K562 (cell line): ENCODE results near the gene LILRA6. TPM values are rescaled to one million over a fixed set of nuclear protein-coding genes. Genes with fewer than 3 reads are reported as not detected.

Source experiments
- CBFA2T2 ChIP-seq: fragments of 450-650 bp; conservative IDR thresholded peaks from 2 replicates; pipeline ENCODE4 v1.6.1; 2017; ENCODE audit warnings: mild to moderate bottlenecking
- CHD2 ChIP-seq: IDR thresholded peaks from 2 replicates; pipeline ENCODE4 v1.6.1; 2011; ENCODE audit warnings: low read depth, low read length
- E2F8 ChIP-seq: fragments of 450-650 bp; IDR thresholded peaks from 2 replicates; pipeline ENCODE4 v1.7.1; 2018; ENCODE audit warnings: mild to moderate bottlenecking, low read depth; ENCODE audit not compliant: partially characterized antibody
- SMARCB1 ChIP-seq: IDR thresholded peaks from 2 replicates; pipeline ENCODE4 v1.6.1; 2011; ENCODE audit warnings: improper control_type of control experiment, low read depth; ENCODE audit not compliant: insufficient read length
- THRAP3 ChIP-seq: fragments of 450-650 bp; IDR thresholded peaks from 2 replicates; pipeline ENCODE4 v1.6.1; 2016; ENCODE audit warnings: mild to moderate bottlenecking, inconsistent platforms, borderline replicate concordance
- ZFP30 ChIP-seq: fragments of 250-450 bp; sonication (Bioruptor Pico); IDR thresholded peaks from 2 replicates; pipeline ENCODE4 v1.8.0; 2022; ENCODE audit warnings: moderate library complexity, mild to moderate bottlenecking, inconsistent platforms, borderline replicate concordance
- ZNF124 ChIP-seq: sonication (generic); formaldehyde crosslinking; IDR thresholded peaks from 2 replicates; pipeline ENCODE4 v1.8.1; 2022; ENCODE audit warnings: missing genetic modification reagents
- ZNF316 ChIP-seq: fragments of 450-650 bp; IDR thresholded peaks from 2 replicates; pipeline ENCODE4 v1.6.1; 2016
- ZNF764 ChIP-seq: fragments of 250-450 bp; sonication (Bioruptor Pico); IDR thresholded peaks from 2 replicates; pipeline ENCODE4 v1.4.0; 2020; ENCODE audit warnings: low read depth, mild to moderate bottlenecking, moderate library complexity
- polyA plus RNA-seq, 8 experiments: library from polyadenylated mRNA; depleted of rRNA in 4 of 8; stranded (reverse) in 5 of 8; unstranded in 3 of 8; fragments of >200 nt; fragmentation: Nextera tagmentation in 2 of 8; fragmentation: Illumina TruSeq in 1 of 8; extraction: Ambion mirVana in 2 of 8; extraction: Trizol in 1 of 8; gene quantifications; 2 replicates each; pipeline versions ENCODE4 v1.2.1 to v1.2.3, GENCODE V29; 2011 to 2014; ENCODE audit warnings: inconsistent platforms in 1 of 8, missing spikeins in 1 of 8
- total RNA-seq, 7 experiments: library from RNA; depleted of rRNA in 6 of 7; stranded (reverse); fragments of >200 nt in 6 of 7; fragmentation: Illumina TruSeq in 2 of 7; extraction: Trizol in 2 of 7; gene quantifications; 2 replicates each; pipeline versions ENCODE4 v1.2.1 to v1.2.3, GENCODE V29; 2011 to 2021; ENCODE audit warnings: low replicate concordance in 1 of 7
- TF ChIP-seq, protein P1 (sequence below): fragments of 250-450 bp; sonication (Bioruptor Pico); IDR thresholded peaks from 2 replicates; pipeline ENCODE4 v1.5.0; 2021; ENCODE audit warnings: mild to moderate bottlenecking, moderate library complexity
- TF ChIP-seq, protein P2 (sequence below): sonication (generic); formaldehyde crosslinking; IDR thresholded peaks from 2 replicates; pipeline ENCODE4 v1.8.1; 2023; ENCODE audit warnings: mild to moderate bottlenecking, missing genetic modification reagents
- TF ChIP-seq, protein P3 (sequence below), 2 experiments: fragments of 450-650 bp; conservative IDR thresholded peaks; 2 replicates each; pipeline ENCODE4 v1.6.1; 2017; ENCODE audit warnings: mild to moderate bottlenecking in 2 of 2, moderate library complexity in 2 of 2
- TF ChIP-seq, protein P4 (sequence below): fragments of 450-650 bp; conservative IDR thresholded peaks from 2 replicates; pipeline ENCODE4 v1.6.1; 2016; ENCODE audit warnings: missing genetic modification characterization, low read depth, mild to moderate bottlenecking, control low read depth, missing compliant biosample characterization
- TF ChIP-seq, protein P5 (sequence below): fragments of 250-450 bp; sonication (Bioruptor Pico); IDR thresholded peaks from 2 replicates; pipeline ENCODE4 v1.5.0; 2021

The LILRA6 gene
- total and polyA plus RNA-seq, 9 of the 15 experiments (the other 6 are each of a cell fraction or from before 2014, with no cell fraction given), result 0.03 TPM; not detected in 8

- TF ChIP-seq, protein P1, sequence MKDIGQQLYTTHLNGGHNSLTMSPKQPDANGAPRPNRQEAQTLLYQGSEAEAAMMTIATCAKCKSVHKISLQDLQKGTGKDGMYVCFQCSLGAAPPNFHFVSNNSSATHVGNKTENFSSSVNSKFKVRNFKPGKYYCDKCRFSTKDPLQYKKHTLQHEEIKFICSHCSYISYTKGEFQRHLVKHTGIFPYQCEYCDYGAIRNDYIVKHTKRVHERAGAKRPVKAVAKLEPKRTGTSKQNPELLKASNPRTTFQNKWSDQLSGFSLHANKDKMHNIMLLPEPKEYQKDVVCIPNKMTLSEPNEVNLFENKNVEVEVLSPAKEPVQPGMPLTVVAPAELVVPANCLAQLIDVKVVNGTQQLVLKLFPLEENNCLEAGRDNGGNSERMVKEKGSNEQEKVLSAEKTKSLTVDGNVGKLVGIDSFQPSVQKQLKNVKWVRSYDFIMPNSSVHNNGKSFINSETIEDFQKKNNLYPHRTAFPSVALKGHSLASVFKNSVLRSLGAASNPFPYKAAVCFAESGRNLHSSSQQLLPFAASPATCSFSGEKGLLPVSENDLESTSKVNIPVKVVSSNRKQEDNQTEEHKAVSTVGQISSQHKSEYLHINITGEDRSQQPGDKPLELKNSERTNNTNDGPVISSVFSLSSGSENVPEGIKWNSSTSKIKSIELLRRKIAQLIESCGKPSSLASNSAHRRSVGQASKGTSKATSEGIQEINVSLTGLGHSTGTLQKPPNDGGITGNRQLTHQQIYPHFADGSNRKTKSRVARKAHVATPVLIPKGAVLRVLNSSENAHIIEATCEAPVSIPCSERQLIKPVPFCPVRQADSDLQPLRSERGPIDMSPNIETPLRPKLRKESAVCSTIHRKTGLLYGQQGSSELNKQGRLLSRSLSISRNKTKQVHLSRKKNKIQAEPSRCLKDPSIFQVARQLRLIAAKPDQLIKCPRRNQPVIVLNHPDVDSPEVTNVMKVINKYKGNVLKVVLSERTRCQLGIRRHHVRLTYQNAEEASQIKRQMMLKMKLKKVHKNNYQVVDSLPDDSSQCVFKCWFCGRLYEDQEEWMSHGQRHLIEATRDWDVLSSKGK, result no peak
- TF ChIP-seq ZFP30 (CRISPR knock-in tag), result no peak
- TF ChIP-seq ZNF764 (CRISPR knock-in tag), result no peak
- TF ChIP-seq E2F8, result no peak
- TF ChIP-seq CHD2, result no peak
- TF ChIP-seq, protein P2, sequence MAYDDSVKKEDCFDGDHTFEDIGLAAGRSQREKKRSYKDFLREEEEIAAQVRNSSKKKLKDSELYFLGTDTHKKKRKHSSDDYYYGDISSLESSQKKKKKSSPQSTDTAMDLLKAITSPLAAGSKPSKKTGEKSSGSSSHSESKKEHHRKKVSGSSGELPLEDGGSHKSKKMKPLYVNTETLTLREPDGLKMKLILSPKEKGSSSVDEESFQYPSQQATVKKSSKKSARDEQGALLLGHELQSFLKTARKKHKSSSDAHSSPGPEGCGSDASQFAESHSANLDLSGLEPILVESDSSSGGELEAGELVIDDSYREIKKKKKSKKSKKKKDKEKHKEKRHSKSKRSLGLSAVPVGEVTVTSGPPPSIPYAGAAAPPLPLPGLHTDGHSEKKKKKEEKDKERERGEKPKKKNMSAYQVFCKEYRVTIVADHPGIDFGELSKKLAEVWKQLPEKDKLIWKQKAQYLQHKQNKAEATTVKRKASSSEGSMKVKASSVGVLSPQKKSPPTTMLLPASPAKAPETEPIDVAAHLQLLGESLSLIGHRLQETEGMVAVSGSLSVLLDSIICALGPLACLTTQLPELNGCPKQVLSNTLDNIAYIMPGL (CRISPR knock-in tag), result 0 out of 2 replicates have a peak, but pooled peaks have one; percentile 43
- TF ChIP-seq, protein P3, sequence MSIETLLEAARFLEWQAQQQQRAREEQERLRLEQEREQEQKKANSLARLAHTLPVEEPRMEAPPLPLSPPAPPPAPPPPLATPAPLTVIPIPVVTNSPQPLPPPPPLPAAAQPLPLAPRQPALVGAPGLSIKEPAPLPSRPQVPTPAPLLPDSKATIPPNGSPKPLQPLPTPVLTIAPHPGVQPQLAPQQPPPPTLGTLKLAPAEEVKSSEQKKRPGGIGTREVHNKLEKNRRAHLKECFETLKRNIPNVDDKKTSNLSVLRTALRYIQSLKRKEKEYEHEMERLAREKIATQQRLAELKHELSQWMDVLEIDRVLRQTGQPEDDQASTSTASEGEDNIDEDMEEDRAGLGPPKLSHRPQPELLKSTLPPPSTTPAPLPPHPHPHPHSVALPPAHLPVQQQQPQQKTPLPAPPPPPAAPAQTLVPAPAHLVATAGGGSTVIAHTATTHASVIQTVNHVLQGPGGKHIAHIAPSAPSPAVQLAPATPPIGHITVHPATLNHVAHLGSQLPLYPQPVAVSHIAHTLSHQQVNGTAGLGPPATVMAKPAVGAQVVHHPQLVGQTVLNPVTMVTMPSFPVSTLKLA (conservative IDR thresholded peaks at IDR 0.05), result 0 out of 4 replicates have a peak, but pooled peaks of 1 of the 2 experiments have one; percentile 30
- TF ChIP-seq THRAP3, result no peak
- TF ChIP-seq ZNF316, result no peak
- no peak for TF ChIP-seq SMARCB1
- no peak for TF ChIP-seq ZNF124 (CRISPR knock-in tag)
- TF ChIP-seq, protein P4, sequence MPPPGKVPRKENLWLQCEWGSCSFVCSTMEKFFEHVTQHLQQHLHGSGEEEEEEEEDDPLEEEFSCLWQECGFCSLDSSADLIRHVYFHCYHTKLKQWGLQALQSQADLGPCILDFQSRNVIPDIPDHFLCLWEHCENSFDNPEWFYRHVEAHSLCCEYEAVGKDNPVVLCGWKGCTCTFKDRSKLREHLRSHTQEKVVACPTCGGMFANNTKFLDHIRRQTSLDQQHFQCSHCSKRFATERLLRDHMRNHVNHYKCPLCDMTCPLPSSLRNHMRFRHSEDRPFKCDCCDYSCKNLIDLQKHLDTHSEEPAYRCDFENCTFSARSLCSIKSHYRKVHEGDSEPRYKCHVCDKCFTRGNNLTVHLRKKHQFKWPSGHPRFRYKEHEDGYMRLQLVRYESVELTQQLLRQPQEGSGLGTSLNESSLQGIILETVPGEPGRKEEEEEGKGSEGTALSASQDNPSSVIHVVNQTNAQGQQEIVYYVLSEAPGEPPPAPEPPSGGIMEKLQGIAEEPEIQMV, result no peak
- TF ChIP-seq, protein P5, sequence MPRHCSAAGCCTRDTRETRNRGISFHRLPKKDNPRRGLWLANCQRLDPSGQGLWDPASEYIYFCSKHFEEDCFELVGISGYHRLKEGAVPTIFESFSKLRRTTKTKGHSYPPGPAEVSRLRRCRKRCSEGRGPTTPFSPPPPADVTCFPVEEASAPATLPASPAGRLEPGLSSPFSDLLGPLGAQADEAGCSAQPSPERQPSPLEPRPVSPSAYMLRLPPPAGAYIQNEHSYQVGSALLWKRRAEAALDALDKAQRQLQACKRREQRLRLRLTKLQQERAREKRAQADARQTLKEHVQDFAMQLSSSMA (CRISPR knock-in tag), result no peak
- TF ChIP-seq CBFA2T2, result no peak
These were observed 36.4 kb downstream of the LILRA6 start (continued) for GRCh38 chr19:54206030-54206830.
